ENCODE data around the gene UBE2S. TPM values are rescaled to one million over a fixed set of nuclear protein-coding genes. Genes with fewer than 3 reads are reported as not detected.

UBE2S gene
- total RNA-seq, 1 donor from 2014 or later: 11.0 TPM

DNA sequence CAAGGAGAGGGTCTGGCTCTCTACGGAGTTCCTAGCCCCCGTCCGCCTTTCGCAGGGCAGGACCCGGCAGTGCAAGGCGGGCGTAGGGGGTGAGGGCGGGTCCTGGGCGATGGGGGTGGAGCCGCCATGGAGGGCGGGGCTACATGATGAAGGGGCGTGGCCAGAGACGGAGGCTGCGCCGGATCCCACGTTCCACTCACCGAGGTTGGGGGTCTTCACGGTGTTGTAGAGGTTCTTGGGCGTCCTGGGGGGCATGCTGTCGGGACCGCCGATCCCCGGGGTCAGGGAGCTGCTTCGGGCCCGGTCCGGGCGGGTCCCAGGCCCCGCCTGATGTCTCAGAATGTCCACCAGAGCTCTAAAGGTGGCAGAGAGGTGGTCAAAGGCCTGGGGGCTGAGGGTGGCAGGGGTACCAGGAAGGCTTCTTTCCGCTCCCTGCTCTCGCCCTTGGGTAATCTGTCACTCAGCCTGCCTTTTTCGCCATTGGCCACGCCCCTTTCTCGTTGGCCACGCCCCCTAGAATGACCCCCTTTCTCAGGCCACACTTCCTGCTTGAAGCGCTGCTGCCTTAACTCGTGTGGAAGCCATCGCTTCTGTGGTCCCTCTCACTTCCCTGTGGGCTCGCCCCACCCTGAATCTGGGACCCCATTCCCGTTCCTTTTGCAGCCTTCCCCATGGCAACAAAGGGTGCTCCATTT, 33.0 kb upstream of the UBE2S start:
- Histone ChIP-seq H3K36me3 (ENCODE audit: control insufficient read depth in 3 of 3, insufficient read depth in 3 of 3, low read length in 3 of 3) (no peaks in the 10 kb centered on the region), H3K9me3 (ENCODE audit: control insufficient read depth in 3 of 3, low read length in 3 of 3) (no peaks in the 10 kb centered on the region), H3K9ac (ENCODE audit: low read depth in 1 of 3, low read length in 3 of 3) (no peak overlapping the region), H3K4me1 (ENCODE audit: control insufficient read depth in 3 of 3, insufficient read depth in 3 of 3, low read length in 3 of 3) (peaks cover 3 to 11% (median 3%) of the 10 kb centered on the region in 3 donors), H3K27me3 (ENCODE audit: control insufficient read depth in 3 of 3, insufficient read depth in 3 of 3, low read length in 3 of 3) (peaks cover 72 to 76% (median 74%) of the 10 kb centered on the region in 3 donors), H3K27ac (ENCODE audit: low read depth, low read length) (no peak overlapping the region), H3K4me3 (ENCODE audit: low read length in 3 of 3) (no peak overlapping the region)

DNA sequence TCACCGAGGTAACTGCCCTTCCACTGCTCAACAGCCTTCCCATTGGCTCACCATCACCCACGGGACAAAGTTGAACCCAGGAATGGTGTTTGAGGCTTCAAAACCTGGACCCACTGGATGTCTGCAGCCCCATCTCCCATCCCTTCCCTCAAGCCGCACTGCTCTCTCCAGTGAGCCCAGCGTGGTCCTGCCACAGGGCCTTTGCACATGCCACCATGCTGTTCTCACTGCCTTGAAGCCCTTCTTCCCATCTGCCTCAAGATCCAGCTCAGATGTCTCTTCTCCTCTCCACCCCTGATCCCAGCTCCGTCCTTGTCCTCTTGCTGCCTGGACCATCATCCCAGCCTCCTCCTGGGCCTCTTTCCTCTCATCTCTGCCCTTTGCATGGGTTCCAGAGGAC, 31.5 kb upstream of the UBE2S start:
- Histone ChIP-seq H3K27ac (ENCODE audit: low read depth, low read length) (no peak overlapping the region), H3K36me3 (ENCODE audit: control insufficient read depth in 3 of 3, insufficient read depth in 3 of 3, low read length in 3 of 3) (no peaks in the 10 kb centered on the region), H3K4me1 (ENCODE audit: control insufficient read depth in 3 of 3, insufficient read depth in 3 of 3, low read length in 3 of 3) (peaks cover 3 to 11% (median 3%) of the 10 kb centered on the region in 3 donors), H3K27me3 (ENCODE audit: control insufficient read depth in 3 of 3, insufficient read depth in 3 of 3, low read length in 3 of 3) (peaks cover 70 to 76% (median 71%) of the 10 kb centered on the region in 3 donors), H3K9me3 (ENCODE audit: control insufficient read depth in 3 of 3, low read length in 3 of 3) (no peaks in the 10 kb centered on the region), H3K9ac (ENCODE audit: low read depth in 1 of 3, low read length in 3 of 3) (no peak overlapping the region), H3K4me3 (ENCODE audit: low read length in 3 of 3) (no peak overlapping the region)

GRCh38 chr19:55437410-55437809, 29.8 kb upstream of the UBE2S start:
- Histone ChIP-seq H3K4me1 (ENCODE audit: control insufficient read depth in 3 of 3, insufficient read depth in 3 of 3, low read length in 3 of 3) (peaks cover 3 to 11% (median 3%) of the 10 kb centered on the region in 3 donors), H3K4me3 (ENCODE audit: low read length in 3 of 3) (no peak overlapping the region), H3K27ac (ENCODE audit: low read depth, low read length) (no peak overlapping the region), H3K9ac (ENCODE audit: low read depth in 1 of 3, low read length in 3 of 3) (no peak overlapping the region), H3K36me3 (ENCODE audit: control insufficient read depth in 3 of 3, insufficient read depth in 3 of 3, low read length in 3 of 3) (no peaks in the 10 kb centered on the region), H3K9me3 (ENCODE audit: control insufficient read depth in 3 of 3, low read length in 3 of 3) (no peaks in the 10 kb centered on the region), H3K27me3 (ENCODE audit: control insufficient read depth in 3 of 3, insufficient read depth in 3 of 3, low read length in 3 of 3) (peaks cover 73 to 83% (median 74%) of the 10 kb centered on the region in 3 donors)

DNA sequence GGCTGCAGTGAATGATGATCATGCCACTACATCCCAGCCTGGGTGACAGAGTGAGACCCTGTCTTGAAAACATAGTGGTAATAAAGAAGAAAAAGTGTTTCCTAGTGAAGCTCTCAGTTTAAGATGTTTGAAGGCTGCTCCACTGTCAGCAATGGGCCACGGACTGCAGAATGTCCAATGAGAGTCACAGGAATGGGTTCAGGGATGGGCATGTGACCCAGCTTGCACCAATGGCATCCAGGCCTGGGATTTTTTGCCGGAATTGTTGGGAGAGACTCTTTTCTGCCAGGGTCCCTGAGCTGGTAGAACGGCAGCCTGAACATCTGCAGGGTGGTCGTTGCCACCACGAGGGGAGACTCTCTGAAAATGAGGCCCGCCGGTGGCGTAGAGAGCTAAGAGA, 29.3 kb upstream of the UBE2S start:
- Histone ChIP-seq H3K27me3 (ENCODE audit: control insufficient read depth in 3 of 3, insufficient read depth in 3 of 3, low read length in 3 of 3) (peaks cover 76 to 86% (median 77%) of the 10 kb centered on the region in 3 donors), H3K36me3 (ENCODE audit: control insufficient read depth in 3 of 3, insufficient read depth in 3 of 3, low read length in 3 of 3) (no peaks in the 10 kb centered on the region), H3K4me1 (ENCODE audit: control insufficient read depth in 3 of 3, insufficient read depth in 3 of 3, low read length in 3 of 3) (peaks cover 3 to 11% (median 3%) of the 10 kb centered on the region in 3 donors), H3K9me3 (ENCODE audit: control insufficient read depth in 3 of 3, low read length in 3 of 3) (no peaks in the 10 kb centered on the region), H3K9ac (ENCODE audit: low read depth in 1 of 3, low read length in 3 of 3) (no peak overlapping the region), H3K27ac (ENCODE audit: low read depth, low read length) (no peak overlapping the region), H3K4me3 (ENCODE audit: low read length in 3 of 3) (no peak overlapping the region)

GRCh38 chr19:55435020-55435419, 27.4 kb upstream of the UBE2S start:
- Histone ChIP-seq H3K27ac (ENCODE audit: low read depth, low read length) (no peak overlapping the region), H3K9me3 (ENCODE audit: control insufficient read depth in 3 of 3, low read length in 3 of 3) (no peaks in the 10 kb centered on the region), H3K9ac (ENCODE audit: low read depth in 1 of 3, low read length in 3 of 3) (no peak overlapping the region), H3K36me3 (ENCODE audit: control insufficient read depth in 3 of 3, insufficient read depth in 3 of 3, low read length in 3 of 3) (no peaks in the 10 kb centered on the region), H3K27me3 (ENCODE audit: control insufficient read depth in 3 of 3, insufficient read depth in 3 of 3, low read length in 3 of 3) (peaks cover 76 to 86% (median 77%) of the 10 kb centered on the region in 3 donors), H3K4me3 (ENCODE audit: low read length in 3 of 3) (no peak overlapping the region), H3K4me1 (ENCODE audit: control insufficient read depth in 3 of 3, insufficient read depth in 3 of 3, low read length in 3 of 3) (no peaks in the 10 kb centered on the region)

DNA sequence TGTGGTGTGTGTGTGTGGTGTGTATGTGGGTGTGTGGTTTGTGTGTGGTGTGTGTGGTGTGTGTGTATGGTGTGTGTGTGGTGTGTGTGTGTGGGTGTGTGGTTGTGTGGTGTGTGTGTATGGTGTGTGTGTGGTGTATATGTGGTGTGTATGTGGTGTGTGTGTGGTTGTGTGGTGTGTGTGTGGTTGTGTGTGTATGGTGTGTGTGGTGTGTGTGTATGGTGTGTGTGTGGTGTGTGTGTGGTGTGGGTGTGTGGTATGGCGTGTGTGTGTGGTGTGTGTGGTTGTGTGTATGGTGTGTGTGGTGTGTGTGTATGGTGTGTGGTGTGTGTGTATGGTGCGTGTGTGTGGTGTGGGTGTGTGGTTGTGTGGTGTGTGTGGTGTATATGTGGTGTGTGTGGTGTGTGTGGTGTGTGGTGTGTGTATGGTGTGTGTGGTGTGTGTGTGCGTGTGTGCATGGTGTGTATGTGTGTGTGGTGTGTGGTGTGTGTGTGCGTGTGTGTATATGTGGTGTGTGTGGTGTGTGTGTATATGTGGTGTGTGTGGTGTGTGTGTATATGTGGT, 26.9 kb upstream of the UBE2S start:
- no peak overlapping the region for H3K4me3 ChIP-seq (ENCODE audit: low read length in 3 of 3)
- peaks cover 72 to 88% (median 77%) of the 10 kb centered on the region in 3 donors for H3K27me3 ChIP-seq (ENCODE audit: control insufficient read depth in 3 of 3, insufficient read depth in 3 of 3, low read length in 3 of 3)
- H3K27ac ChIP-seq (ENCODE audit: low read depth, low read length): no peak overlapping the region
- no peaks in the 10 kb centered on the region for H3K4me1 ChIP-seq (ENCODE audit: control insufficient read depth in 3 of 3, insufficient read depth in 3 of 3, low read length in 3 of 3)
- H3K9ac ChIP-seq (ENCODE audit: low read depth in 1 of 3, low read length in 3 of 3): no peak overlapping the region
- H3K36me3 ChIP-seq (ENCODE audit: control insufficient read depth in 3 of 3, insufficient read depth in 3 of 3, low read length in 3 of 3): no peaks in the 10 kb centered on the region
- no peaks in the 10 kb centered on the region for H3K9me3 ChIP-seq (ENCODE audit: control insufficient read depth in 3 of 3, low read length in 3 of 3)

- Histone ChIP-seq H3K4me1 (ENCODE audit: control insufficient read depth in 3 of 3, insufficient read depth in 3 of 3, low read length in 3 of 3) (no peaks in the 10 kb centered on the region), H3K9ac (ENCODE audit: low read depth in 1 of 3, low read length in 3 of 3) (no peak overlapping the region), H3K9me3 (ENCODE audit: control insufficient read depth in 3 of 3, low read length in 3 of 3) (no peaks in the 10 kb centered on the region), H3K36me3 (ENCODE audit: control insufficient read depth in 3 of 3, insufficient read depth in 3 of 3, low read length in 3 of 3) (no peaks in the 10 kb centered on the region), H3K27me3 (ENCODE audit: control insufficient read depth in 3 of 3, insufficient read depth in 3 of 3, low read length in 3 of 3) (peaks cover 72 to 87% (median 72%) of the 10 kb centered on the region in 3 donors), H3K4me3 (ENCODE audit: low read length in 3 of 3) (no peak overlapping the region), H3K27ac (ENCODE audit: low read depth, low read length) (no peak overlapping the region)
These were observed 25.7 kb upstream of the UBE2S start for GRCh38 chr19:55433292-55433691.

DNA sequence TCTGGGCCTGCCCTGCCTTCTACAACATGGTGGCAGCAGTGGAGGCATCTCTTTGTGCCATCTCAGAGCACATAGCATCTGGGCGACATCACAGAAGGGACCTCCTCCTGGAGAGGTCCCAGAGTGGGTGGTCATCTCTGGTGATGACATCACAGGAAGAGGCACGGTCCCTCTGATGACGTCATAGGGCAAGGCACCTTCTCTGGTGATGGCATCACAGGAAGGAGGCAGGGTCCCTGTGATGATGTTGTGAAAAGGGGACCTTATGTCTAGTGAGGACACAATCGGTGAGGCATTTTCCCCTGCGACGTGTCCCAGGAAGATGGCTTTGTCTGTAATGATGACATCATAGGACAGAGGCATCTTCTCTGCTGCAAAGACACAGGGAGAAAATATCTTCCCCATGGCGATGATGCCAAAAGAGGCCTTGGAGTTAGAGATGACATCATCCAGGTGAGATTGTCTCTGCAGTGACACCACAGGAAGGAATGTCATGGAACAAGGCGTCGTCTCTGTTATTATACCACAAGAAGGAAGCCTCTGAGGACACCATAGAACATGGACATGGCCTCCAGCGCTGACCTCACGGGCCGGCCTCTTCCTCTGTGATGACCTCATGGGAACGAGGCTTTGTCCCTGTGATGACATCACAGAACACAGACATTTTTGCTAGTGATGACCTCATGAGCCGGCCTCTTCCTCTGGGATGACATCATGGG, 24.8 kb upstream of the UBE2S start:
- Histone ChIP-seq H3K4me3 (ENCODE audit: low read length in 3 of 3) (no peak overlapping the region), H3K4me1 (ENCODE audit: control insufficient read depth in 3 of 3, insufficient read depth in 3 of 3, low read length in 3 of 3) (no peaks in the 10 kb centered on the region), H3K27me3 (ENCODE audit: control insufficient read depth in 3 of 3, insufficient read depth in 3 of 3, low read length in 3 of 3) (peaks cover 67 to 83% (median 69%) of the 10 kb centered on the region in 3 donors), H3K27ac (ENCODE audit: low read depth, low read length) (no peak overlapping the region), H3K9me3 (ENCODE audit: control insufficient read depth in 3 of 3, low read length in 3 of 3) (no peaks in the 10 kb centered on the region), H3K9ac (ENCODE audit: low read depth in 1 of 3, low read length in 3 of 3) (no peak overlapping the region), H3K36me3 (ENCODE audit: control insufficient read depth in 3 of 3, insufficient read depth in 3 of 3, low read length in 3 of 3) (no peaks in the 10 kb centered on the region)

- H3K9me3 ChIP-seq (ENCODE audit: control insufficient read depth in 3 of 3, low read length in 3 of 3): no peaks in the 10 kb centered on the region
- no peak overlapping the region for H3K9ac ChIP-seq (ENCODE audit: low read depth in 1 of 3, low read length in 3 of 3)
- H3K4me3 ChIP-seq (ENCODE audit: low read length in 3 of 3): no peak overlapping the region
- no peaks in the 10 kb centered on the region for H3K36me3 ChIP-seq (ENCODE audit: control insufficient read depth in 3 of 3, insufficient read depth in 3 of 3, low read length in 3 of 3)
- H3K4me1 ChIP-seq (ENCODE audit: control insufficient read depth in 3 of 3, insufficient read depth in 3 of 3, low read length in 3 of 3): no peaks in the 10 kb centered on the region
- peaks cover 61 to 76% (median 68%) of the 10 kb centered on the region in 3 donors for H3K27me3 ChIP-seq (ENCODE audit: control insufficient read depth in 3 of 3, insufficient read depth in 3 of 3, low read length in 3 of 3)
- H3K27ac ChIP-seq (ENCODE audit: low read depth, low read length): no peak overlapping the region
These were observed 23.6 kb upstream of the UBE2S start for GRCh38 chr19:55431183-55431582.

- no peak overlapping the region for H3K27ac ChIP-seq (ENCODE audit: low read depth, low read length)
- H3K36me3 ChIP-seq (ENCODE audit: control insufficient read depth in 3 of 3, insufficient read depth in 3 of 3, low read length in 3 of 3): no peaks in the 10 kb centered on the region
- no peaks in the 10 kb centered on the region for H3K4me1 ChIP-seq (ENCODE audit: control insufficient read depth in 3 of 3, insufficient read depth in 3 of 3, low read length in 3 of 3)
- no peak overlapping the region for H3K4me3 ChIP-seq (ENCODE audit: low read length in 3 of 3)
- peaks cover 28 to 43% (median 34%) of the 10 kb centered on the region in 3 donors for H3K27me3 ChIP-seq (ENCODE audit: control insufficient read depth in 3 of 3, insufficient read depth in 3 of 3, low read length in 3 of 3)
- H3K9me3 ChIP-seq (ENCODE audit: control insufficient read depth in 3 of 3, low read length in 3 of 3): no peaks in the 10 kb centered on the region
- H3K9ac ChIP-seq (ENCODE audit: low read depth in 1 of 3, low read length in 3 of 3): no peak overlapping the region
These were observed 18.5 kb upstream of the UBE2S start for GRCh38 chr19:55426042-55426441.

Measured in skeletal muscle tissue (tissue), 4 donors.